ENCODE results near the gene ATP10B. TPM values are rescaled to one million over a fixed set of nuclear protein-coding genes. Genes with fewer than 3 reads are reported as not detected.

The ATP10B gene
- total RNA-seq, 1 donor from 2014 or later, result not detected

DNA sequence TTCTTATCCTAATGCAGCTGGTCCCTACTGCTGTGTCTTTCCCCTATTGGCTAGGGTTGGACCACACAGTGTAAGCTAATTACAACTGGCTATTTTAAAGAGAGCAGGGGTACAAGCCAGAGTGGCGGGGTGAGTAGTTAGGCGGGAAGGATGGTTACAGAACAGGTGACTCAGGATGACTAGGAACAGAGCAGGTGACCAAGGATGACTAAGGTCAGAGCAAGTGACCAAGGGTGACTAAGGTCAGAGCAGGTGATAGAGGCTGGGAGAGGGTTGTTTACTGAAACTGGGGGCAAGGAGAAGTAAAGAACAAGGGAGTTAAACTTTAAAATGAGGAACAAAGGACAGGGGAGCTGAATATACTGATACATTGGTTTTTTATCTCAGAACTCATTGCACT lies 304.9 kb downstream of the ATP10B start:
- intact Hi-C loops (cut with micrococcal nuclease), result no loop called here

GRCh38 chr5:160545832-160546231 lies 306.2 kb downstream of the ATP10B start:
- no peak for TF ChIP-seq CTCF (IDR thresholded peaks at IDR 0.05; ENCODE audit: borderline replicate concordance)
- peaks cover 4% of the 10 kb centered on the region for H3K9me3 ChIP-seq (replicated peaks)

More for the DNA sequence above, 304.9 kb downstream of the ATP10B start:
- H3K4me1 ChIP-seq, result no peaks in the 10 kb centered on the region
- H3K9me3 ChIP-seq (replicated peaks), result peaks cover 4% of the 10 kb centered on the region
- H3K27me3 ChIP-seq (ENCODE audit: low read depth), result peaks cover 11% of the 10 kb centered on the region
- H3K27ac ChIP-seq (replicated peaks), result no peak overlapping the region
- no peak overlapping the region for H3K4me3 ChIP-seq
- no peaks in the 10 kb centered on the region for H3K36me3 ChIP-seq
- DNase-seq, result no peak
- no peak for TF ChIP-seq CTCF (IDR thresholded peaks at IDR 0.05; ENCODE audit: borderline replicate concordance)

DNA sequence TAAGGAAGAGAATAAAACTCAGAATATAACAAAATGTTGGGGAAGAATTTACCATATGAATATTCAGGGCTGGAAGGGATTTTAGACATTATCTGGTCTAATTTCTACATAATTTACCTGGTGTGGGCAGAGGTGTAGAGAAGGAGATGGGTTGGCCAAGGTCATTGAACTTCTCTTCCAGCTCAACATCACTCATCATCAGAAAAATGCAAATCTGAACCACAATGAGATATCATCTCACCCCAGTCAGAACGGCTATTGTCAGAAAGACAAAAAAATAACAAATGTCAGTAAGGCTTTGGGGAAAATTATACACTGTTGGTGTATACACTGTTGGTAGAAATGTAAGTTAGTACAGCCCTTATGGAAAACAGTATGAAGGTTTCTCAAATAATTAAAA lies 308.6 kb downstream of the ATP10B start:
- no peak for DNase-seq
- TF ChIP-seq CTCF (IDR thresholded peaks at IDR 0.05; ENCODE audit: borderline replicate concordance), result no peak
- Histone ChIP-seq H3K36me3 (no peaks in the 10 kb centered on the region), H3K9me3 (replicated peaks) (peaks cover 4% of the 10 kb centered on the region), H3K4me1 (no peaks in the 10 kb centered on the region), H3K27ac (replicated peaks) (no peak overlapping the region), H3K4me3 (no peak overlapping the region), H3K27me3 (ENCODE audit: low read depth) (peaks cover 6% of the 10 kb centered on the region)
- intact Hi-C loops (cut with micrococcal nuclease), result no loop called here

More at GRCh38 chr5:160545832-160546231, 306.2 kb downstream of the ATP10B start:
- Histone ChIP-seq H3K27ac (replicated peaks) (no peak overlapping the region), H3K27me3 (ENCODE audit: low read depth) (peaks cover 11% of the 10 kb centered on the region), H3K4me3 (no peak overlapping the region), H3K36me3 (no peaks in the 10 kb centered on the region), H3K4me1 (no peaks in the 10 kb centered on the region)
- DNase-seq, result no peak
- intact Hi-C loops (cut with micrococcal nuclease), result no loop called here

- Histone ChIP-seq H3K27ac (replicated peaks) (no peak overlapping the region), H3K4me3 (no peak overlapping the region), H3K4me1 (no peaks in the 10 kb centered on the region), H3K36me3 (no peaks in the 10 kb centered on the region), H3K27me3 (ENCODE audit: low read depth) (peaks cover 6% of the 10 kb centered on the region), H3K9me3 (replicated peaks) (peaks cover 4% of the 10 kb centered on the region)
- TF ChIP-seq CTCF (IDR thresholded peaks at IDR 0.05; ENCODE audit: borderline replicate concordance), result no peak
- intact Hi-C loops (cut with micrococcal nuclease), result no loop called here
- DNase-seq, result no peak
These were observed 309.2 kb downstream of the ATP10B start for GRCh38 chr5:160542840-160543239.

GRCh38 chr5:160542281-160542680 lies 309.7 kb downstream of the ATP10B start:
- Histone ChIP-seq H3K9me3 (replicated peaks) (peaks cover 4% of the 10 kb centered on the region), H3K36me3 (no peaks in the 10 kb centered on the region), H3K27me3 (ENCODE audit: low read depth) (peaks cover 6% of the 10 kb centered on the region), H3K27ac (replicated peaks) (no peak overlapping the region), H3K4me1 (no peaks in the 10 kb centered on the region), H3K4me3 (no peak overlapping the region)
- intact Hi-C loops (cut with micrococcal nuclease), result no loop called here
- no peak for DNase-seq
- TF ChIP-seq CTCF (IDR thresholded peaks at IDR 0.05; ENCODE audit: borderline replicate concordance), result no peak

- no peak for DNase-seq
- TF ChIP-seq CTCF (IDR thresholded peaks at IDR 0.05; ENCODE audit: borderline replicate concordance), result no peak
- Histone ChIP-seq H3K9me3 (replicated peaks) (no peaks in the 10 kb centered on the region), H3K4me1 (no peaks in the 10 kb centered on the region), H3K27ac (replicated peaks) (no peak overlapping the region), H3K36me3 (no peaks in the 10 kb centered on the region), H3K4me3 (no peak overlapping the region), H3K27me3 (ENCODE audit: low read depth) (no peaks in the 10 kb centered on the region)
- intact Hi-C loops (cut with micrococcal nuclease), result no loop called here
These were observed 312.6 kb downstream of the ATP10B start for GRCh38 chr5:160539431-160539830.
